ENCODE data around the gene MAST4.

Gene MAST4

DNA sequence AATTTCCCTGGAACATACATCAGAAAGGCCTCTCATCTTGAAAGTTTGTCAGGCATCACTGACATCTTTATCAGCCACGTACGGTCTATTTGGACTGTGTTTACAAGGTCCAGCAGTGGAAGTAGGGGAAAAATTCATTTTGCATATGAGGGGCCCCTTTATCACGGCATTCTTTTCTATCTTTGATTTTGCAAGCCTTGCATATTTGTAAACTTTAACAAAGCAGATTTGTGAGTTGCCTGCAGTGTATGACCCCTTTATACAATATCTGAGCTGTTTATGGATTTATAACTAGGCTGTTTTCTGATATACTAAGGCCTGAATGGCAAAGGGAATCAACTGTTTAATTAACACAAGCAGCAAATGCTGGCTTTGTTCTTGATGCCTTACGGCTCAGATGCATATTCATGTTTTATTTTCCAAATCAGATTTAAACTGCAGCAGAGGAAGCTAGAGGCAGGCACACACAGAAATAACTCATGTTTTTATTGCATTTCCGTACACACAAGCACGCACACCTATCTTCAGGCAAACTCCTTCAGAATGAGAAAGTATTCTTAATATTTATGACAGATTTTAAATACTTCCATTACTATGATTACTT lies 539.3 kb downstream of the MAST4 start:
- TF ChIP-seq, protein P1, sequence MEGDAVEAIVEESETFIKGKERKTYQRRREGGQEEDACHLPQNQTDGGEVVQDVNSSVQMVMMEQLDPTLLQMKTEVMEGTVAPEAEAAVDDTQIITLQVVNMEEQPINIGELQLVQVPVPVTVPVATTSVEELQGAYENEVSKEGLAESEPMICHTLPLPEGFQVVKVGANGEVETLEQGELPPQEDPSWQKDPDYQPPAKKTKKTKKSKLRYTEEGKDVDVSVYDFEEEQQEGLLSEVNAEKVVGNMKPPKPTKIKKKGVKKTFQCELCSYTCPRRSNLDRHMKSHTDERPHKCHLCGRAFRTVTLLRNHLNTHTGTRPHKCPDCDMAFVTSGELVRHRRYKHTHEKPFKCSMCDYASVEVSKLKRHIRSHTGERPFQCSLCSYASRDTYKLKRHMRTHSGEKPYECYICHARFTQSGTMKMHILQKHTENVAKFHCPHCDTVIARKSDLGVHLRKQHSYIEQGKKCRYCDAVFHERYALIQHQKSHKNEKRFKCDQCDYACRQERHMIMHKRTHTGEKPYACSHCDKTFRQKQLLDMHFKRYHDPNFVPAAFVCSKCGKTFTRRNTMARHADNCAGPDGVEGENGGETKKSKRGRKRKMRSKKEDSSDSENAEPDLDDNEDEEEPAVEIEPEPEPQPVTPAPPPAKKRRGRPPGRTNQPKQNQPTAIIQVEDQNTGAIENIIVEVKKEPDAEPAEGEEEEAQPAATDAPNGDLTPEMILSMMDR (conservative IDR thresholded peaks at IDR 0.05) = no peak

DNA sequence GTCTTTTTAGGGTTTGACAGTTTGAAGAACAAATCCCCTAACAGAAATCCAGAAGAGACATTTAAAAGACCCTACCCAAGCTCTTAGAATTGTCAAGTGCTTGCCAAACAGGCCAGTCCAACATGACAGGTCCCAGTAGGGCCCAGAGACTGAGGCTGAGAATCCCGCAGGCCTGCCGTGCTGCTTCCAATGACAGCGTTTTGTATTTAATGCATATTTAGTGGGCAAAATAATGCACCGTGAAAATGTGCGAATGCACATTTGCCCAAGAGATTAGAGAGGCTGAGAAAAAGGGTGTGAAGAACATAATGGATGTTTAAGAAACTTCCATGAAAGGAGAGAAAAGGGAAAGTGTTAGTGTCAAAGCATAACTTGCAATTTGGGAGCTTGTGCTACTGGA lies 542.8 kb downstream of the MAST4 start:
- TF ChIP-seq, protein P1 (conservative IDR thresholded peaks at IDR 0.05) = no peak
- no peak overlapping the region for H3K27ac ChIP-seq

More for the DNA sequence above, 539.3 kb downstream of the MAST4 start:
- no peak overlapping the region for H3K27ac ChIP-seq

DNA sequence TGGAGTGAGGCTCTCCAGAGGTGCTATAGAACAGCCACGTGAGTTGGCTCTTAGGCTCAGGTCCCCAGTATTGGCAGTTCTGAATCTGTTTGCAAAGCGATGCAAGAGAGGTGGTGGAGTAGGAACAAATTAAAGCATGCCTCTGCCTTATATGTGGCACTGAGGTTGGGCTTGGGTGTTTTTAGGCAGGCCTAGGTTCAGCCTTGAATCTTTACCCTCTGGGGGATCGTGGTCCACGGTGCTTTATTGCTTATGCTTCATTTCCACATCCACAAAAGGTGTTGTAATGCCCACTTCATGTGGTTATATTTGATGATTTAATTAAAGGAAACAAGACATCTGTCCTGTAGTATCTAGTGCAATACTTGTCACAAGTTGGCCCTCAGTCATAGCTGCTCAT lies 544.2 kb downstream of the MAST4 start:
- TF ChIP-seq, protein P1 (conservative IDR thresholded peaks at IDR 0.05) = no peak
- H3K27ac ChIP-seq = no peak overlapping the region

DNA sequence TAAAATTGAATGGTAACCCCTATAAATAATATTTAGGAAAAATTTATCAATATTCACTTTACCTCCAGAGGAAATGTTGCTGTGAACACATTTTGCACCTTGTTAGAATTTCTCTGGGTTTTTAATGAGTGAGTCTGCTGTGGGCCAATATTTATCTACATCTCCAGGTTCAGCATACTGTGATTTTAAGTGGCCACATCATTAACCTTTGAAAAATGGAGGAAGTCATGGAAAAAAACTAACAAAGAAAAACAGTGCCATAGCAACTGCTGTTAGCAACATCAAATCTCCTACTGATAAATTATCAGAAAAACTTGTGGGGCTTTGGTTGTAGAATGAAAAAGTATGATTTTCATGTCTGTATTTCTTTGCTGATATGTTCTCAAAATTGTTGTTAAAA lies 545.5 kb downstream of the MAST4 start:
- no peak overlapping the region for H3K27ac ChIP-seq
- TF ChIP-seq, protein P1 (conservative IDR thresholded peaks at IDR 0.05) = no peak

DNA sequence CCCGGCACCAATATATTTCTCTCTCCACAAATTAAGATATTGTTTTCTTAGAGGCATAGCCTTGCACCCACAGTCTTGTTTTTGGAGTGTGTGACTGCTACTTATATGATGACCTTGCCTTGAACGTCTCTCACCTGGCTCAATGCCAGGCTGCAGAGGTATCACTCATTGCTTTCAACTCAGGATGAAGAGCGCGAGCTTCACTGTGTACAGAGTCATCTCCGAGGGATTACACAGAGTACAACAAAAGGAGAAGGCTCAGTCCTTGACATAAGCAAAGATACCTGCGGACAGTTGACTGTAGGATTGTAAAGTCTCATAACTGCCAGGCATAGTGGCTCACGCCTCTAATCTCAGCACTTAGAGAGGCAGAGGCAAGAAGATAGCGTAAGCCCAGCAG lies 546.6 kb downstream of the MAST4 start:
- TF ChIP-seq, protein P1 (conservative IDR thresholded peaks at IDR 0.05) = no peak
- H3K27ac ChIP-seq = no peak overlapping the region

DNA sequence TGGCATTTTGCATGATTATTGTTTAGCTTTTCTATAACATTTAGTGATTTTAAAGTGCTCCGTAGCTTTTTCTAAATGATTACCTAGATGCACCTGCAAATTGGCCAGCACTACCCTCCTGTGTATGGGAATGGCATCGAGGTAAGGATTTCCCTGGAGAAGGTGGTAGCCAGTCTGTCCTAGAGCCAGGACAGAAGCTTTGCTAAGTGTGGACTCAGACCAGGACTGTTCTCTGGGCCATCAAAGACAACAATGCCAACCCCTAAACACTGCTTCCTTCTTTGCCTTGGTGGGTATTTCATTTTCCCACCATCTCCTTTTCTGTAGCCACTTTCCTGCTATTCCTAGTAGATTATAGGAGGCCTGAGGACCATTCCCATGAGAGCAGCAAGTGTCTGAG lies 547.4 kb downstream of the MAST4 start:
- no peak overlapping the region for H3K27ac ChIP-seq
- TF ChIP-seq, protein P1 (conservative IDR thresholded peaks at IDR 0.05) = no peak

DNA sequence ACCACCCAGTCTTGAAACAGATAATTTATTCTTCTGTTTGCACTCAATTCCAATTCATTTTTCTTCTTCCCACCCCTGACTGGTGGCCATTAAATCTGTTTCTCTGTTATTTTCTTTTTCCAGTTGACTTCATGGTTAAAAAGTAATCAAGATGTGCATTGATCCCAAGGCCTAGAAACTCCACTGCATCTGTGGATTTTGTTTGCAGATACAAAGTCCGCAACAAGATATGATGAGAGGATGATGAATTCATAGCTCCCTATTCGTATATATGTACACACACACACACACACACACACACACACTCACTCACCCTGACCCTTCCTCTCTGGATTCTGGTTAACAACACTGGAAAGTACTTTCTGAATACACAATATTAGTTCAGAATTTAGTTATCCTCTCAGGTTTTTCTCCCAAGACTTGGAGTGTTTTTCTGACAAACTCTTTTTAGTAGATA lies 548.0 kb downstream of the MAST4 start:
- no peak overlapping the region for H3K27ac ChIP-seq
- TF ChIP-seq, protein P1 (conservative IDR thresholded peaks at IDR 0.05) = no peak
